ENCODE measurements around the gene PIK3R3.
"Not testable (repeated sequence)": the region's sequence is repeated elsewhere in the genome, so short reads cannot be mapped to it uniquely, and the experiment has no call there.

Gene PIK3R3

DNA sequence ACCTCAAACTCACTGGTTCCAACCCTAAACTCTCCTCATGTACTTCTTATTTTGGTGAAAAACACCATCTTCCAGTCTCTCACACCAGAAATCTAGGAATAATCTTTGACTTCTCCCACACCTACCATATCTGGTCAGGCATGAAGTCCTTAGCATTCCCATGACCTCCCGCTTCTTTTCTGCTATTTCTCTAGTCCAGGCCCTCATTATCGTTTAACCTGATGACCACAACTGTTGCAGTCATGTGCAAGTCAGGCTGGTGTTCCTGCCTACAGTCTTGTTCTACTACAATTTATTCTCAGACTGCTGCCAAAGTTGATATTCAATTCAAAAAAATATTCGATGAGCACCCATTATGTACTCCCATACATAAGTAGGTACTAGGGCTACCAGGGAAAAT is 71.3 kb downstream of the PIK3R3 start:
- H3K4me3 ChIP-seq (ENCODE audit: low read length, poor library complexity, severe bottlenecking), result no peak overlapping the region
- TF ChIP-seq CTCF (conservative IDR thresholded peaks at IDR 0.05; ENCODE audit: low read length) (no peak), EZH2phosphoT487 (IDR thresholded peaks at IDR 0.05; ENCODE audit: borderline replicate concordance) (no peak)
- H3K9me2 ChIP-seq (replicated peaks; ENCODE audit: low read depth, low read length), result no peaks in the 10 kb centered on the region
- no peak overlapping the region for H3K9ac ChIP-seq (ENCODE audit: low read depth, low read length, poor library complexity, severe bottlenecking)
- no peaks in the 10 kb centered on the region for H3K9me3 ChIP-seq (ENCODE audit: insufficient read depth, low read depth, low read length)
- no peak overlapping the region for H2AFZ ChIP-seq (ENCODE audit: low read length)
- no peaks in the 10 kb centered on the region for H3K27me3 ChIP-seq (ENCODE audit: insufficient read depth, low read length, poor library complexity, severe bottlenecking)
- H3K4me2 ChIP-seq (ENCODE audit: low read depth, low read length, poor library complexity, severe bottlenecking), result no peak overlapping the region
- H3F3A ChIP-seq (ENCODE audit: low read depth), result no peaks in the 10 kb centered on the region
- H3K79me2 ChIP-seq (ENCODE audit: insufficient read depth, low read length), result peaks cover 15% of the 10 kb centered on the region; the same call in 1 of the 2 replicates
- peaks cover 91% of the 10 kb centered on the region for H3K36me3 ChIP-seq (ENCODE audit: insufficient read depth, low read length)
- H4K20me1 ChIP-seq (ENCODE audit: insufficient read depth, low read length, poor library complexity, severe bottlenecking), result peaks cover 4% of the 10 kb centered on the region
- peaks cover 15% of the 10 kb centered on the region for H3K4me1 ChIP-seq (ENCODE audit: insufficient read depth, low read length, poor library complexity, severe bottlenecking)

GRCh38 chr1:46058936-46059335 is 73.5 kb downstream of the PIK3R3 start:
- no peak for TF ChIP-seq EZH2phosphoT487 (IDR thresholded peaks at IDR 0.05; ENCODE audit: borderline replicate concordance)
- TF ChIP-seq CTCF (conservative IDR thresholded peaks at IDR 0.05; ENCODE audit: low read length), result no peak
- peaks cover 4% of the 10 kb centered on the region for H4K20me1 ChIP-seq (ENCODE audit: insufficient read depth, low read length, poor library complexity, severe bottlenecking)
- no peaks in the 10 kb centered on the region for H3K9me2 ChIP-seq (replicated peaks; ENCODE audit: low read depth, low read length)
- H3K79me2 ChIP-seq (ENCODE audit: insufficient read depth, low read length), result peaks cover 15% of the 10 kb centered on the region; the same call in 1 of the 2 replicates
- no peaks in the 10 kb centered on the region for H3K9me3 ChIP-seq (ENCODE audit: insufficient read depth, low read depth, low read length)
- no peaks in the 10 kb centered on the region for H3F3A ChIP-seq (ENCODE audit: low read depth)
- H3K4me1 ChIP-seq (ENCODE audit: insufficient read depth, low read length, poor library complexity, severe bottlenecking), result peaks cover 8% of the 10 kb centered on the region
- H3K27me3 ChIP-seq (ENCODE audit: insufficient read depth, low read length, poor library complexity, severe bottlenecking), result no peaks in the 10 kb centered on the region
- H3K36me3 ChIP-seq (ENCODE audit: insufficient read depth, low read length), result peaks cover 95% of the 10 kb centered on the region
- H2AFZ ChIP-seq (ENCODE audit: low read length), result no peak overlapping the region
- H3K4me2 ChIP-seq (ENCODE audit: low read depth, low read length, poor library complexity, severe bottlenecking), result no peak overlapping the region
- no peak overlapping the region for H3K4me3 ChIP-seq (ENCODE audit: low read length, poor library complexity, severe bottlenecking)
- H3K9ac ChIP-seq (ENCODE audit: low read depth, low read length, poor library complexity, severe bottlenecking), result no peak overlapping the region

GRCh38 chr1:46057781-46058180 is 74.6 kb downstream of the PIK3R3 start:
- H3K27me3 ChIP-seq (ENCODE audit: insufficient read depth, low read length, poor library complexity, severe bottlenecking), result no peaks in the 10 kb centered on the region
- H3K36me3 ChIP-seq (ENCODE audit: insufficient read depth, low read length), result peaks cover 95% of the 10 kb centered on the region
- no peaks in the 10 kb centered on the region for H3F3A ChIP-seq (ENCODE audit: low read depth)
- no peaks in the 10 kb centered on the region for H4K20me1 ChIP-seq (ENCODE audit: insufficient read depth, low read length, poor library complexity, severe bottlenecking)
- no peak overlapping the region for H2AFZ ChIP-seq (ENCODE audit: low read length)
- H3K79me2 ChIP-seq (ENCODE audit: insufficient read depth, low read length), result peaks cover 4% of the 10 kb centered on the region; the same call in 1 of the 2 replicates
- peaks cover 4% of the 10 kb centered on the region for H3K4me1 ChIP-seq (ENCODE audit: insufficient read depth, low read length, poor library complexity, severe bottlenecking)
- H3K4me2 ChIP-seq (ENCODE audit: low read depth, low read length, poor library complexity, severe bottlenecking), result no peak overlapping the region
- no peaks in the 10 kb centered on the region for H3K9me3 ChIP-seq (ENCODE audit: insufficient read depth, low read depth, low read length)
- no peak overlapping the region for H3K9ac ChIP-seq (ENCODE audit: low read depth, low read length, poor library complexity, severe bottlenecking)
- TF ChIP-seq EZH2phosphoT487 (IDR thresholded peaks at IDR 0.05; ENCODE audit: borderline replicate concordance) (no peak), CTCF (conservative IDR thresholded peaks at IDR 0.05; ENCODE audit: low read length) (no peak)
- no peaks in the 10 kb centered on the region for H3K9me2 ChIP-seq (replicated peaks; ENCODE audit: low read depth, low read length)
- no peak overlapping the region for H3K4me3 ChIP-seq (ENCODE audit: low read length, poor library complexity, severe bottlenecking)

- not testable (repeated sequence) for H4K20me1 ChIP-seq (ENCODE audit: insufficient read depth, low read length, poor library complexity, severe bottlenecking); H3K9me3 ChIP-seq (ENCODE audit: insufficient read depth, low read depth, low read length); H3K4me3 ChIP-seq (ENCODE audit: low read length, poor library complexity, severe bottlenecking); H3K9me2 ChIP-seq (replicated peaks; ENCODE audit: low read depth, low read length); H3K4me2 ChIP-seq (ENCODE audit: low read depth, low read length, poor library complexity, severe bottlenecking); H2AFZ ChIP-seq (ENCODE audit: low read length); H3K4me1 ChIP-seq (ENCODE audit: insufficient read depth, low read length, poor library complexity, severe bottlenecking); H3F3A ChIP-seq (ENCODE audit: low read depth); H3K79me2 ChIP-seq (ENCODE audit: insufficient read depth, low read length); H3K9ac ChIP-seq (ENCODE audit: low read depth, low read length, poor library complexity, severe bottlenecking); H3K27me3 ChIP-seq (ENCODE audit: insufficient read depth, low read length, poor library complexity, severe bottlenecking)
- peaks cover 94% of the 10 kb centered on the region for H3K36me3 ChIP-seq (ENCODE audit: insufficient read depth, low read length)
Measured at GRCh38 chr1:46057215-46057614, 75.2 kb downstream of the PIK3R3 start.

Measured in Loucy (cell line).